Tibial nerve (tissue), 4 donors: ENCODE measurements around the gene NPHP3.

Experiments used
- EP300 ChIP-seq, 2 donors: sonication (generic); formaldehyde crosslinking; IDR thresholded peaks; one replicate each; pipeline ENCODE4 v1.6.1; 2017; ENCODE audit warnings: antibody characterized with exemption in 2 of 2, mild to moderate bottlenecking in 1 of 2
- POLR2A ChIP-seq, 2 donors: fragments of 450-650 bp; IDR thresholded peaks; one replicate each; pipeline ENCODE4 v1.6.1; 2017; ENCODE audit warnings: antibody characterized with exemption in 2 of 2, mild to moderate bottlenecking in 2 of 2, moderate library complexity in 2 of 2
- TF ChIP-seq, protein P1 (sequence below), 5 experiments: fragments of 200-600 bp in 3 of 5; fragments of 450-650 bp in 2 of 5; sonication (generic) in 3 of 5; IDR thresholded peaks; one replicate each; pipeline ENCODE4 v1.5.1; 2016 to 2019; ENCODE audit warnings: antibody characterized with exemption in 5 of 5, mild to moderate bottlenecking in 3 of 5, moderate library complexity in 2 of 5

DNA sequence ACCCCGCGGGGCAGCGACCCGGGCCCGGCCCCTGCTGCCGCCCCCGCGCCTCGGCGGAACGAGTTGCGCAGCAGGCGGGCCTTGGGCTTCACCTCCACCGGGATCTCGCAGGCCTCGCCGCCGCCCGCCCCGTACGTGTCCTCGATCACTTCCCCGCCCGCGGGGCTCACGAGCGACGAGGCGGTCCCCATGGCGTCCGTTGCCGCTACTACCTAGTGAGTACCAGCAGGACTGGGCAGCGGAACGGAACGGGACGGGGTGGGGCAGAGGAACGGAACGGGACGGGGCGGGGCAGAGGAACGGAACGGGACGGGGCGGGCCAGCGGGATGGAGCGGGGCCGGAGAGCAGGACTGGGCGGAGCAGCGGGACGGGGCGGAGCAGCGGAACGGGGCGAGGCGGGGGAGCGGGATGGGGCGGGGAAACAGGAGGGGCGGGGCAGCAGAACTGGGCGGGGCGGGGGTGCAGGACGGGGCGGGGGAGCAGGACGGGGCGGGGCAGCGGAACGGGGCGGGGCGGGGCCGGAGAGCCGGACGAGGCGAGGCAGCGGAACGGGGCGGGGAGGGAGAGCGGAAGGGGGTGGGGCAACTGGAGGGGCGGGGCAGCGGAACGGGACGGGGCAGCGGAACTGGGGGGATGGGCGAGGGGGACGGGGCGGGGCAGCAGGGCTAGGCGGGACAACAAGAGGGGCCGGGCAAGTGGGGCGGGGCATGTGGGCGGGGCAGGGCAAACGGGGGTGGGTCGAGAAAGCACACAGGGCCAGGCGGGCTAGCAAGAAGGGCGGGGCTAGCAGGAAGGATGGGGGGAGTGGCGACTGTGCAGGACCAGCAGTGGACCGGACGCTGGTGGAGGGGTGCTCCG lies at the start of gene NPHP3:
- TF ChIP-seq, protein P1, sequence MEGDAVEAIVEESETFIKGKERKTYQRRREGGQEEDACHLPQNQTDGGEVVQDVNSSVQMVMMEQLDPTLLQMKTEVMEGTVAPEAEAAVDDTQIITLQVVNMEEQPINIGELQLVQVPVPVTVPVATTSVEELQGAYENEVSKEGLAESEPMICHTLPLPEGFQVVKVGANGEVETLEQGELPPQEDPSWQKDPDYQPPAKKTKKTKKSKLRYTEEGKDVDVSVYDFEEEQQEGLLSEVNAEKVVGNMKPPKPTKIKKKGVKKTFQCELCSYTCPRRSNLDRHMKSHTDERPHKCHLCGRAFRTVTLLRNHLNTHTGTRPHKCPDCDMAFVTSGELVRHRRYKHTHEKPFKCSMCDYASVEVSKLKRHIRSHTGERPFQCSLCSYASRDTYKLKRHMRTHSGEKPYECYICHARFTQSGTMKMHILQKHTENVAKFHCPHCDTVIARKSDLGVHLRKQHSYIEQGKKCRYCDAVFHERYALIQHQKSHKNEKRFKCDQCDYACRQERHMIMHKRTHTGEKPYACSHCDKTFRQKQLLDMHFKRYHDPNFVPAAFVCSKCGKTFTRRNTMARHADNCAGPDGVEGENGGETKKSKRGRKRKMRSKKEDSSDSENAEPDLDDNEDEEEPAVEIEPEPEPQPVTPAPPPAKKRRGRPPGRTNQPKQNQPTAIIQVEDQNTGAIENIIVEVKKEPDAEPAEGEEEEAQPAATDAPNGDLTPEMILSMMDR (IDR thresholded peaks at IDR 0.05) = peak in 3 of 5 experiments; percentile 11 to 48 (median 42)
- TF ChIP-seq POLR2A (IDR thresholded peaks at IDR 0.05) (peak; percentile 78 to 92), EP300 (IDR thresholded peaks at IDR 0.05) (peak in 1 of 2 donors; percentile 97)
